Liver (tissue), 9 donors: ENCODE results near the gene HCN3. TPM values are rescaled to one million over a fixed set of nuclear protein-coding genes. Genes with fewer than 3 reads are reported as not detected.
A peak's percentile ranks its signal among the peaks of the same experiment; 100 is the strongest.

Experiments used
- DNase-seq: peaks from one replicate; pipeline ENCODE4 v3.0.0-alpha.2; 2017; ENCODE audit warnings: low spot score
- H3K27ac ChIP-seq, 2 donors: one replicate each; pipeline ENCODE4 v1.7.0; 2013; ENCODE audit warnings: inconsistent platforms in 2 of 2, low read length in 2 of 2, control low read depth in 1 of 2, low read depth in 1 of 2, mild to moderate bottlenecking in 1 of 2
- H3K27me3 ChIP-seq, 4 donors: one replicate each; pipeline versions ENCODE4 v1.6.1 to v1.7.0; 2013; ENCODE audit warnings: low read length in 3 of 4, inconsistent platforms in 1 of 4, mild to moderate bottlenecking in 1 of 4, moderate library complexity in 1 of 4; ENCODE audit not compliant: control insufficient read depth in 4 of 4, insufficient read depth in 4 of 4
- H3K36me3 ChIP-seq, 4 donors: one replicate each; pipeline versions ENCODE4 v1.6.1 to v1.7.0; 2013; ENCODE audit warnings: low read length in 3 of 4, mild to moderate bottlenecking in 3 of 4, low read depth in 1 of 4, moderate library complexity in 1 of 4; ENCODE audit not compliant: control insufficient read depth in 4 of 4, insufficient read depth in 3 of 4
- H3K4me1 ChIP-seq, 4 donors: one replicate each; pipeline versions ENCODE4 v1.6.1 to v1.7.0; 2013; ENCODE audit warnings: low read length in 3 of 4, mild to moderate bottlenecking in 3 of 4, moderate library complexity in 1 of 4; ENCODE audit not compliant: control insufficient read depth in 4 of 4, insufficient read depth in 4 of 4
- H3K4me3 ChIP-seq, 3 donors: one replicate each; pipeline versions ENCODE4 v1.6.1 to v1.7.0; 2013; ENCODE audit warnings: low read length in 3 of 3, control low read depth in 1 of 3, low read depth in 1 of 3, mild to moderate bottlenecking in 1 of 3
- H3K9ac ChIP-seq, 2 donors: one replicate each; pipeline ENCODE4 v1.7.0; 2013; ENCODE audit warnings: low read length in 2 of 2, mild to moderate bottlenecking in 2 of 2, moderate library complexity in 2 of 2, control low read depth in 1 of 2, low read depth in 1 of 2
- H3K9me3 ChIP-seq, 4 donors: one replicate each; pipeline versions ENCODE4 v1.6.1 to v1.7.0; 2013; ENCODE audit warnings: low read length in 3 of 4; ENCODE audit not compliant: control insufficient read depth in 4 of 4
- CTCF ChIP-seq: fragments of 150-350 bp; IDR thresholded peaks from 2 replicates; pipeline ENCODE4 v1.5.1; 2017; ENCODE audit warnings: improper control_type of control experiment, low read depth, low read length; ENCODE audit not compliant: missing input control
- EGR1 ChIP-seq, 2 donors: IDR thresholded peaks; 2 replicates each; pipeline ENCODE4 v1.6.1; 2016 to 2018; ENCODE audit warnings: antibody characterized with exemption in 2 of 2, low read depth in 2 of 2
- HNF4A ChIP-seq, 2 donors: conservative IDR thresholded peaks; 2 replicates each; pipeline ENCODE4 v1.6.1; 2016; ENCODE audit warnings: antibody characterized with exemption in 2 of 2, mild to moderate bottlenecking in 2 of 2
- HNF4G ChIP-seq: IDR thresholded peaks from 2 replicates; pipeline ENCODE4 v1.6.1; 2016; ENCODE audit warnings: antibody characterized with exemption
- RAD21 ChIP-seq, 2 donors: IDR thresholded peaks; 2 replicates each; pipeline ENCODE4 v1.6.1; 2016; ENCODE audit warnings: antibody characterized with exemption in 2 of 2, mild to moderate bottlenecking in 2 of 2
- RXRA ChIP-seq, 2 donors: IDR thresholded peaks; 2 replicates each; pipeline ENCODE4 v1.6.1; 2017 to 2018; ENCODE audit warnings: antibody characterized with exemption in 2 of 2, mild to moderate bottlenecking in 1 of 2
- TAF1 ChIP-seq: conservative IDR thresholded peaks from 2 replicates; pipeline ENCODE4 v1.6.1; 2016; ENCODE audit warnings: antibody characterized with exemption, mild to moderate bottlenecking
- YY1 ChIP-seq: IDR thresholded peaks from 2 replicates; pipeline ENCODE4 v1.6.1; 2016; ENCODE audit warnings: antibody characterized with exemption, mild to moderate bottlenecking
- WGBS: extraction: QIAGEN DNeasy Blood & Tissue Kit; methylation state at CpG from one replicate; pipeline ENCODE4 v1.1.7; 2013; 5-methylcytosine and 5-hydroxymethylcytosine counted together
- polyA plus RNA-seq, 2 donors: library from polyadenylated mRNA; stranded (reverse) in 1 of 2; unstranded in 1 of 2; fragments of 200-250 nt in 1 of 2; fragments of >200 nt in 1 of 2; fragmentation: Nextera tagmentation in 1 of 2; extraction: Ambion mirVana in 1 of 2; gene quantifications; one replicate each; pipeline versions ENCODE4 v1.2.1 to v1.2.3, GENCODE V29; 2013 to 2015
- total RNA-seq, 2 donors: library from RNA; depleted of rRNA; stranded (reverse); fragments of >200 nt; gene quantifications; one replicate each; pipeline ENCODE4 v1.2.3, GENCODE V29; 2014
- TF ChIP-seq, protein P1 (sequence below): IDR thresholded peaks from 2 replicates; pipeline ENCODE4 v1.6.1; 2016; ENCODE audit warnings: antibody characterized with exemption, mild to moderate bottlenecking
- TF ChIP-seq, protein P2 (sequence below): IDR thresholded peaks from 2 replicates; pipeline ENCODE4 v1.6.1; 2016; ENCODE audit warnings: antibody characterized with exemption
- TF ChIP-seq, protein P3 (sequence below): IDR thresholded peaks from 2 replicates; pipeline ENCODE4 v1.6.1; 2016; ENCODE audit warnings: antibody characterized with exemption
- donor health status: healthy.
- donor health status: healthy.
- donor health status: healthy.
- donor health status: healthy.
- donor health status: healthy.

HCN3 gene
- total and polyA plus RNA-seq, 4 donors, result 0.33 to 1.5 (median 0.93) TPM

DNA sequence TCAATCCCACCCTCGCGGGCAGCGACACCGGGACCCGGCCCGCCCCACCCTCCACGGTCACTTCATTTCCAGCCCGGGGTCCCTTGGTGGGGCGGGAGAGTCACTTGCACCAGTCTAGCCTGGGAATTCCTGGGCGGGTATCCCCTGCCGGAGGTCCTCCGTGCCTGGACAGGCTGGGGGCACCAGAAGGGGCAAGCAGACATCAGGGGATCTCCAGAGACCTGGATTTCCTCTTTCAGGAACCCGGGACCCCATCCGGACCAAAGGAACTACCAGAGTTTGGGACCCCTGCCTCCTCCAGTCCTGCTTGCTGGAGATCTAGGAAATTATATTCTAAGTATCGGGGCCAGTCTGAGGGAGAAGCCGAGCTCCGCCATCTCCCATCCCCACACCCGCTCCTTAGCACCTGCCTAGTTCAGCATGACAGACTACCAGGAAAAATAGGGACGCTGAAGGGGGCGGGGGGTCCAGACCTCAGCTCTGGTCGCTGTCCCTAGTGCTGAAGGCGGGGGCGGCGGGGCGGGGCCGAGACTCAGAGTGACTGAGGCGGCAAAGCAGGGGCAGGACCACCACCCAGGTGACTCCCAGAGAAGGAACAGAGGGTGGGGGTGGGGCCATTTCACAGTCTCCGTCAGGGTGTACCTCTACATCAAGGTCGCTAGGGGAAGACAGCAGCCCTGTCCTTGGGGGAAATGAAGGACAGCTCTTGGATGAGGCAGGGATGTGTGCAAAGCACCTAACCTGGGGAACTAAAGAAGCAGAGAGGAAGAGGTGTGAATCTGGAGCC, 832 bp downstream of the HCN3 start:
- H3K4me3 ChIP-seq, result peak overlapping the region; percentile 55 to 84 (median 82)
- DNase-seq, result peak; percentile 76
- 1% methylated on average over 29 of the region's 29 CpGs for WGBS
- H3K27me3 ChIP-seq, result no peaks in the 10 kb centered on the region
- no peak overlapping the region for H3K9ac ChIP-seq
- TF ChIP-seq RAD21 (IDR thresholded peaks at IDR 0.05), result peak in 1 of 2 donors; percentile 39
- TF ChIP-seq EGR1 (IDR thresholded peaks at IDR 0.05; ENCODE audit: low read depth in 2 of 2), result peak; percentile 94 to 97
- TF ChIP-seq HNF4G, result no peak
- no peak for TF ChIP-seq HNF4A (conservative IDR thresholded peaks at IDR 0.05)
- TF ChIP-seq, protein P1, sequence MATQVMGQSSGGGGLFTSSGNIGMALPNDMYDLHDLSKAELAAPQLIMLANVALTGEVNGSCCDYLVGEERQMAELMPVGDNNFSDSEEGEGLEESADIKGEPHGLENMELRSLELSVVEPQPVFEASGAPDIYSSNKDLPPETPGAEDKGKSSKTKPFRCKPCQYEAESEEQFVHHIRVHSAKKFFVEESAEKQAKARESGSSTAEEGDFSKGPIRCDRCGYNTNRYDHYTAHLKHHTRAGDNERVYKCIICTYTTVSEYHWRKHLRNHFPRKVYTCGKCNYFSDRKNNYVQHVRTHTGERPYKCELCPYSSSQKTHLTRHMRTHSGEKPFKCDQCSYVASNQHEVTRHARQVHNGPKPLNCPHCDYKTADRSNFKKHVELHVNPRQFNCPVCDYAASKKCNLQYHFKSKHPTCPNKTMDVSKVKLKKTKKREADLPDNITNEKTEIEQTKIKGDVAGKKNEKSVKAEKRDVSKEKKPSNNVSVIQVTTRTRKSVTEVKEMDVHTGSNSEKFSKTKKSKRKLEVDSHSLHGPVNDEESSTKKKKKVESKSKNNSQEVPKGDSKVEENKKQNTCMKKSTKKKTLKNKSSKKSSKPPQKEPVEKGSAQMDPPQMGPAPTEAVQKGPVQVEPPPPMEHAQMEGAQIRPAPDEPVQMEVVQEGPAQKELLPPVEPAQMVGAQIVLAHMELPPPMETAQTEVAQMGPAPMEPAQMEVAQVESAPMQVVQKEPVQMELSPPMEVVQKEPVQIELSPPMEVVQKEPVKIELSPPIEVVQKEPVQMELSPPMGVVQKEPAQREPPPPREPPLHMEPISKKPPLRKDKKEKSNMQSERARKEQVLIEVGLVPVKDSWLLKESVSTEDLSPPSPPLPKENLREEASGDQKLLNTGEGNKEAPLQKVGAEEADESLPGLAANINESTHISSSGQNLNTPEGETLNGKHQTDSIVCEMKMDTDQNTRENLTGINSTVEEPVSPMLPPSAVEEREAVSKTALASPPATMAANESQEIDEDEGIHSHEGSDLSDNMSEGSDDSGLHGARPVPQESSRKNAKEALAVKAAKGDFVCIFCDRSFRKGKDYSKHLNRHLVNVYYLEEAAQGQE, result peak; percentile 99
- H3K4me1 ChIP-seq, result peaks cover 8 to 25% (median 19%) of the 10 kb centered on the region in 4 donors
- no peak overlapping the region for H3K27ac ChIP-seq
- no peaks in the 10 kb centered on the region for H3K36me3 ChIP-seq
- no peaks in the 10 kb centered on the region for H3K9me3 ChIP-seq

DNA sequence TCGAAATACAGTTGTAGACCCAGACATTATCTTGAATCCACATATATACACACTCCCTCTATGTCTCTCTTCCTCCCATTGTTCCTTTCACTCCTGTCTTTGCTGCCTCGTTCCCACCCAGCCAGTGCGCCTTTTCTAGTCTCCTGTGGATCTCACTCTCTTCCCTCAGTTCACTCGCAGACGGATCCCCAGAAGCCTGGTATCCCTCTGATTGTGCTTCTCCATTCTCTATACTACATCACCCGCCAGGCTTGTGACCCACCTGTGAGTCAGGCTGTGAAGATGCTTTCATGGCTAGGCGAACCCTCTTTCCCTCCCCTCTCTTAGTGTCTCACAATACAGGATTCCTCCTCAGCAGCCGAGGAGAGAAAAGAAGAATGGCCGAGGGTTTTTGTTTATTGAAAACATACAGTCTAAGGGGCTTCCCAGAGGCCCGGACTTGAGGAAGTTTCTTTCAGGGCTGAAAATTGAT, 1.5 kb downstream of the HCN3 start:
- DNase-seq, result no peak
- no peak overlapping the region for H3K27ac ChIP-seq
- H3K4me3 ChIP-seq, result no peak overlapping the region
- peaks cover 8 to 21% (median 18%) of the 10 kb centered on the region in 4 donors for H3K4me1 ChIP-seq
- H3K9ac ChIP-seq, result no peak overlapping the region
- H3K27me3 ChIP-seq, result no peaks in the 10 kb centered on the region
- H3K36me3 ChIP-seq, result no peaks in the 10 kb centered on the region
- TF ChIP-seq RAD21 (IDR thresholded peaks at IDR 0.05), result no peak
- TF ChIP-seq, protein P2, sequence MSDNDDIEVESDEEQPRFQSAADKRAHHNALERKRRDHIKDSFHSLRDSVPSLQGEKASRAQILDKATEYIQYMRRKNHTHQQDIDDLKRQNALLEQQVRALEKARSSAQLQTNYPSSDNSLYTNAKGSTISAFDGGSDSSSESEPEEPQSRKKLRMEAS, result no peak
- TF ChIP-seq CTCF, result no peak
- no peak for TF ChIP-seq TAF1
- TF ChIP-seq, protein P3, sequence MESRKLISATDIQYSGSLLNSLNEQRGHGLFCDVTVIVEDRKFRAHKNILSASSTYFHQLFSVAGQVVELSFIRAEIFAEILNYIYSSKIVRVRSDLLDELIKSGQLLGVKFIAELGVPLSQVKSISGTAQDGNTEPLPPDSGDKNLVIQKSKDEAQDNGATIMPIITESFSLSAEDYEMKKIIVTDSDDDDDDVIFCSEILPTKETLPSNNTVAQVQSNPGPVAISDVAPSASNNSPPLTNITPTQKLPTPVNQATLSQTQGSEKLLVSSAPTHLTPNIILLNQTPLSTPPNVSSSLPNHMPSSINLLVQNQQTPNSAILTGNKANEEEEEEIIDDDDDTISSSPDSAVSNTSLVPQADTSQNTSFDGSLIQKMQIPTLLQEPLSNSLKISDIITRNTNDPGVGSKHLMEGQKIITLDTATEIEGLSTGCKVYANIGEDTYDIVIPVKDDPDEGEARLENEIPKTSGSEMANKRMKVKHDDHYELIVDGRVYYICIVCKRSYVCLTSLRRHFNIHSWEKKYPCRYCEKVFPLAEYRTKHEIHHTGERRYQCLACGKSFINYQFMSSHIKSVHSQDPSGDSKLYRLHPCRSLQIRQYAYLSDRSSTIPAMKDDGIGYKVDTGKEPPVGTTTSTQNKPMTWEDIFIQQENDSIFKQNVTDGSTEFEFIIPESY, result no peak
- TF ChIP-seq HNF4A (conservative IDR thresholded peaks at IDR 0.05), result no peak
- no peak for TF ChIP-seq YY1
- TF ChIP-seq, protein P1, result no peak
- TF ChIP-seq RXRA (IDR thresholded peaks at IDR 0.05), result no peak
- no peak for TF ChIP-seq HNF4G
- no peaks in the 10 kb centered on the region for H3K9me3 ChIP-seq
- WGBS, result 77% methylated on average over 10 of the region's 10 CpGs
